PFSK-1 (cell line): ENCODE data around the gene SEMA3F.

Experiments
- FOXP2 ChIP-seq: optimal IDR thresholded peaks from 2 replicates; pipeline ENCODE3; 2011; ENCODE audit warnings: borderline replicate concordance, control low read depth, inconsistent platforms; ENCODE audit not compliant: insufficient read depth; ENCODE audit errors: extremely low read length, extremely low read depth
- POLR2AphosphoS5 ChIP-seq: IDR thresholded peaks from 2 replicates; pipeline ENCODE4 v1.6.1; 2012; ENCODE audit warnings: low read depth, mild to moderate bottlenecking, control low read depth, low read length, moderate library complexity
- SIN3A ChIP-seq: IDR thresholded peaks from 2 replicates; pipeline ENCODE4 v1.6.1; 2012; ENCODE audit warnings: mild to moderate bottlenecking, low read length, moderate library complexity, borderline replicate concordance; ENCODE audit not compliant: insufficient read depth
- TAF1 ChIP-seq: IDR thresholded peaks from 2 replicates; pipeline ENCODE4 v1.6.1; 2012; ENCODE audit warnings: low read length, control low read depth, borderline replicate concordance; ENCODE audit not compliant: insufficient read depth
- TF ChIP-seq, protein P1 (sequence below), 2 experiments: IDR thresholded peaks; 2 replicates each; pipeline versions ENCODE4 v1.6.1 to v1.8.0; 2011 to 2012; ENCODE audit warnings: low read depth in 2 of 2, low read length in 2 of 2, control low read depth in 1 of 2, inconsistent platforms in 1 of 2, mild to moderate bottlenecking in 1 of 2, moderate library complexity in 1 of 2; ENCODE audit not compliant: insufficient read depth in 1 of 2

SEMA3F gene

GRCh38 chr3:50151728-50152127, 3.4 kb upstream of the SEMA3F start:
- TF ChIP-seq, protein P1, sequence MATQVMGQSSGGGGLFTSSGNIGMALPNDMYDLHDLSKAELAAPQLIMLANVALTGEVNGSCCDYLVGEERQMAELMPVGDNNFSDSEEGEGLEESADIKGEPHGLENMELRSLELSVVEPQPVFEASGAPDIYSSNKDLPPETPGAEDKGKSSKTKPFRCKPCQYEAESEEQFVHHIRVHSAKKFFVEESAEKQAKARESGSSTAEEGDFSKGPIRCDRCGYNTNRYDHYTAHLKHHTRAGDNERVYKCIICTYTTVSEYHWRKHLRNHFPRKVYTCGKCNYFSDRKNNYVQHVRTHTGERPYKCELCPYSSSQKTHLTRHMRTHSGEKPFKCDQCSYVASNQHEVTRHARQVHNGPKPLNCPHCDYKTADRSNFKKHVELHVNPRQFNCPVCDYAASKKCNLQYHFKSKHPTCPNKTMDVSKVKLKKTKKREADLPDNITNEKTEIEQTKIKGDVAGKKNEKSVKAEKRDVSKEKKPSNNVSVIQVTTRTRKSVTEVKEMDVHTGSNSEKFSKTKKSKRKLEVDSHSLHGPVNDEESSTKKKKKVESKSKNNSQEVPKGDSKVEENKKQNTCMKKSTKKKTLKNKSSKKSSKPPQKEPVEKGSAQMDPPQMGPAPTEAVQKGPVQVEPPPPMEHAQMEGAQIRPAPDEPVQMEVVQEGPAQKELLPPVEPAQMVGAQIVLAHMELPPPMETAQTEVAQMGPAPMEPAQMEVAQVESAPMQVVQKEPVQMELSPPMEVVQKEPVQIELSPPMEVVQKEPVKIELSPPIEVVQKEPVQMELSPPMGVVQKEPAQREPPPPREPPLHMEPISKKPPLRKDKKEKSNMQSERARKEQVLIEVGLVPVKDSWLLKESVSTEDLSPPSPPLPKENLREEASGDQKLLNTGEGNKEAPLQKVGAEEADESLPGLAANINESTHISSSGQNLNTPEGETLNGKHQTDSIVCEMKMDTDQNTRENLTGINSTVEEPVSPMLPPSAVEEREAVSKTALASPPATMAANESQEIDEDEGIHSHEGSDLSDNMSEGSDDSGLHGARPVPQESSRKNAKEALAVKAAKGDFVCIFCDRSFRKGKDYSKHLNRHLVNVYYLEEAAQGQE (IDR thresholded peaks at IDR 0.05; ENCODE audit: insufficient read depth in 1 of 2, low read depth in 2 of 2, low read length in 2 of 2): no peak
- no peak for TF ChIP-seq FOXP2
- no peak for TF ChIP-seq TAF1
- no peak for TF ChIP-seq SIN3A
- no peak for TF ChIP-seq POLR2AphosphoS5

GRCh38 chr3:50153782-50154475, 1.2 kb upstream of the SEMA3F start:
- no peak for TF ChIP-seq POLR2AphosphoS5
- no peak for TF ChIP-seq FOXP2
- no peak for TF ChIP-seq TAF1
- TF ChIP-seq, protein P1 (IDR thresholded peaks at IDR 0.05; ENCODE audit: insufficient read depth in 1 of 2, low read depth in 2 of 2, low read length in 2 of 2): no peak
- TF ChIP-seq SIN3A: no peak

- no peak for TF ChIP-seq FOXP2
- TF ChIP-seq TAF1: no peak
- TF ChIP-seq SIN3A: no peak
- TF ChIP-seq, protein P1 (IDR thresholded peaks at IDR 0.05; ENCODE audit: insufficient read depth in 1 of 2, low read depth in 2 of 2, low read length in 2 of 2): no peak
- TF ChIP-seq POLR2AphosphoS5: no peak
Measured at GRCh38 chr3:50154476-50154839, 666 bp upstream of the SEMA3F start.

DNA sequence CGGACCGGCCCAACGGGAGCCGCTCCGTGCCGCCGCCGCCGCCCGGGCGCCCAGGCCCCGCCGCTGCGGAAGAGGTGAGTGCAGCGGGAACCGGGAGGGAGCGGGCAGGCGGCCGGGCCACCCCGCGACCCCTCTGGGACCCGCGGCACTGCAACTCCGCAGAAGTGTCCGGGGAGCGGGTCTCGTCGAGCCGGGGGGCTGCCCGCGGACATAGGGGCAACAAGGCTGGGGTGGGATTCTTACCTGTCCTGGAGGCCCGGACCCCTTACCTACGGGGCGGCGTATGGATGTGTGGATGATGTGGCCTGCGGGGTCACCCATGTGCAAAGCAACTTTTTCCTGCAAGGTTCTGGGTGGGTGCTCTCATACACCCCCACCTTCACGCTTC, 361 bp downstream of the SEMA3F start:
- TF ChIP-seq FOXP2: no peak

DNA sequence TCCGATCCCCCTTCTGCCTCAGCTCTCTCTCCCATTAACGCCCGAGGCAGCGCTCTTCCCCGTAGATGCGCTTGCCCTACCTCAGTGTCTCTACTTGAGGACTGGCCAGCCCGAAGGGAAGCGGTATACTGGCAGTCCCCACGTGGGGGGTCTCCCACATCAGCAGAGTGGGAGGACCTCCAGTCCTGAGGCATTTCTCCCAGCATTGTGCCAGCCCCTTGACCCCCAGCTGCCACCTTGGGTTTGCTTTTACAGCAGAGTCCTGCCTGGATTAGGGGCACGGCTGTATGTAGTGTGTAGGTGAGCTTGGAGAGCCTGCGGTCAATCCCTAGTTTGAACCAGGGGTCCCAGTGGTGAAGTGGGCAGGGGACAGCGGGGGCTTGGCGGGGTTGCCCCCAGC, 767 bp downstream of the SEMA3F start:
- no peak for TF ChIP-seq SIN3A
- no peak for TF ChIP-seq POLR2AphosphoS5
- no peak for TF ChIP-seq FOXP2
- TF ChIP-seq, protein P1 (IDR thresholded peaks at IDR 0.05; ENCODE audit: insufficient read depth in 1 of 2, low read depth in 2 of 2, low read length in 2 of 2): no peak
- no peak for TF ChIP-seq TAF1
